WTC11 (cell line): ENCODE data around the gene RGS11.

Experiments used
- ATF1 ChIP-seq: sonication (generic); formaldehyde crosslinking; IDR thresholded peaks from 2 replicates; pipeline ENCODE4 v1.8.1; 2023; ENCODE audit warnings: mild to moderate bottlenecking, moderate library complexity, missing genetic modification reagents
- ATF3 ChIP-seq: sonication (generic); formaldehyde crosslinking; conservative IDR thresholded peaks from 2 replicates; pipeline ENCODE4 v1.8.1; 2022; ENCODE audit warnings: mild to moderate bottlenecking, missing genetic modification reagents
- ATF6 ChIP-seq: sonication (generic); formaldehyde crosslinking; IDR thresholded peaks from 2 replicates; pipeline ENCODE4 v1.8.1; 2023; ENCODE audit warnings: mild to moderate bottlenecking, missing genetic modification reagents
- CTCF ChIP-seq: fragments of 200-600 bp; IDR thresholded peaks from 2 replicates; pipeline ENCODE4 v1.8.0; 2022; ENCODE audit warnings: antibody characterized with exemption
- FOXJ3 ChIP-seq: sonication (generic); formaldehyde crosslinking; IDR thresholded peaks from 2 replicates; pipeline ENCODE4 v1.9.0; 2021; ENCODE audit warnings: missing genetic modification reagents, mild to moderate bottlenecking, borderline replicate concordance
- FOXK1 ChIP-seq: sonication (generic); formaldehyde crosslinking; IDR thresholded peaks from 2 replicates; pipeline ENCODE4 v1.8.0; 2022; ENCODE audit warnings: mild to moderate bottlenecking, moderate library complexity, missing genetic modification reagents
- JUN ChIP-seq: sonication (generic); formaldehyde crosslinking; IDR thresholded peaks from 2 replicates; pipeline ENCODE4 v1.8.0; 2023; ENCODE audit warnings: mild to moderate bottlenecking, missing genetic modification reagents
- MAX ChIP-seq: sonication (generic); formaldehyde crosslinking; IDR thresholded peaks from 2 replicates; pipeline ENCODE4 v1.8.0; 2022; ENCODE audit warnings: mild to moderate bottlenecking, missing genetic modification reagents
- NFATC4 ChIP-seq: fragments of 250-450 bp; sonication (Bioruptor Pico); IDR thresholded peaks from 2 replicates; pipeline ENCODE4 v1.9.0; 2021; ENCODE audit warnings: mild to moderate bottlenecking
- NR2C2 ChIP-seq: sonication (generic); formaldehyde crosslinking; IDR thresholded peaks from 2 replicates; pipeline ENCODE4 v1.8.0; 2022; ENCODE audit warnings: mild to moderate bottlenecking, missing genetic modification reagents
- PRRX2 ChIP-seq: fragments of 250-450 bp; sonication (Bioruptor Pico); IDR thresholded peaks from 2 replicates; pipeline ENCODE4 v1.8.0; 2021; ENCODE audit warnings: mild to moderate bottlenecking
- SOX15 ChIP-seq: fragments of 250-450 bp; sonication (Bioruptor Pico); IDR thresholded peaks from 2 replicates; pipeline ENCODE4 v1.9.0; 2021; ENCODE audit warnings: mild to moderate bottlenecking

DNA sequence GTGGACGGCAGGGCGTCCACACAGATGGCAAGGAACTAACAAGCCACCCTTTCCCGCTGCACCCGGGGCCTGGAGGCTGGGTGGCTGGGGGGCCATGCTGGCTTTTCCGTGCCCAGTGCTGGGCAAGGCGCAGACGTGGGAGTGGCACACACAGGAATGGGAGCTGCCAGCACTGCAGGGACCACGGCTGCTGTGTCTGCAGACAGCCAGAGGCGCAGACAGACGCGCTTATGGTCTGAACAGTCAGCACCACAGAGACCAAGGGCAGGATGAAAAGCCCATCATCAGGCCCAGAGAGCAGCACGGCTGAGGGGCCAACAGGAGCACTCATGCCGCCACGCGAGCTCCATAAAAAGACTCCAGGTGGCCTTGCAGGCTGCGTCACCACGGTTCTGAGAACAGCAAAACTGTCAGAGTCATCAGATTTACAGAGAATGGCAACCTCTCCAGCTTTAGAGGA lies 31.2 kb upstream of the RGS11 start:
- TF ChIP-seq ATF1 (CRISPR knock-in tag) (no peak), CTCF (no peak), FOXJ3 (CRISPR knock-in tag) (no peak), PRRX2 (CRISPR knock-in tag) (no peak), ATF3 (CRISPR knock-in tag) (no peak), NFATC4 (CRISPR knock-in tag) (no peak), FOXK1 (CRISPR knock-in tag) (no peak), MAX (CRISPR knock-in tag) (no peak), NR2C2 (no peak), ATF6 (no peak), SOX15 (CRISPR knock-in tag) (no peak), JUN (CRISPR knock-in tag) (no peak)
